Measurements from ENCODE around the gene EFNA2.

EFNA2 gene

GRCh38 chr19:1272423-1273262 is 13.0 kb upstream of the EFNA2 start:
- no peak for DNase-seq (ENCODE audit: low read depth in 3 of 3)

GRCh38 chr19:1273263-1274041 is 12.2 kb upstream of the EFNA2 start:
- no peak for DNase-seq (ENCODE audit: low read depth in 3 of 3)

GRCh38 chr19:1274081-1274851 is 11.4 kb upstream of the EFNA2 start:
- DNase-seq (ENCODE audit: low read depth in 3 of 3): no peak

- DNase-seq (ENCODE audit: low read depth in 3 of 3): no peak
Measured at GRCh38 chr19:1274852-1275259, 10.8 kb upstream of the EFNA2 start.

- peak; percentile 91 to 95 (median 94) for DNase-seq (ENCODE audit: low read depth in 3 of 3)
Measured at GRCh38 chr19:1275260-1275975, 10.3 kb upstream of the EFNA2 start, which contains the start of gene FAM174C. Gene FAM174C (plus strand): TSS chr19:1275530. CDS start chr19:1275550, 20 bp downstream.

- no peak for DNase-seq (ENCODE audit: low read depth in 3 of 3)
Measured at GRCh38 chr19:1275976-1276627, 9.6 kb upstream of the EFNA2 start.

GRCh38 chr19:1276628-1277022 is 9.0 kb upstream of the EFNA2 start:
- peak in 1 of 3 donors; percentile 33 for DNase-seq (ENCODE audit: low read depth in 3 of 3)

GRCh38 chr19:1277061-1277460 is 8.6 kb upstream of the EFNA2 start:
- DNase-seq (ENCODE audit: low read depth in 3 of 3): no peak

GRCh38 chr19:1278074-1278473 is 7.6 kb upstream of the EFNA2 start:
- DNase-seq (ENCODE audit: low read depth in 3 of 3): no peak

GRCh38 chr19:1278713-1279660 is 6.7 kb upstream of the EFNA2 start:
- no peak for DNase-seq (ENCODE audit: low read depth in 3 of 3)

GRCh38 chr19:1279782-1280341 is 5.8 kb upstream of the EFNA2 start:
- DNase-seq (ENCODE audit: low read depth in 3 of 3): peak; percentile 63 to 73 (median 65)

- no peak for DNase-seq (ENCODE audit: low read depth in 3 of 3)
Measured at GRCh38 chr19:1280636-1281568, 4.8 kb upstream of the EFNA2 start.

GRCh38 chr19:1281569-1282287 is 3.9 kb upstream of the EFNA2 start:
- DNase-seq (ENCODE audit: low read depth in 3 of 3): no peak

GRCh38 chr19:1282588-1283206 is 3.0 kb upstream of the EFNA2 start:
- DNase-seq (ENCODE audit: low read depth in 3 of 3): no peak

GRCh38 chr19:1283207-1283916 is 2.3 kb upstream of the EFNA2 start:
- no peak for DNase-seq (ENCODE audit: low read depth in 3 of 3)

GRCh38 chr19:1283917-1284292 is 1.8 kb upstream of the EFNA2 start:
- DNase-seq (ENCODE audit: low read depth in 3 of 3): no peak

Measured in stimulated activated CD4-positive, alpha-beta T cell treated with anti-CD3 and anti-CD28 coated beads, TNF-alpha, amount 100 ng/mL, for 48 hours (primary cell).